ENCODE measurements around the gene GALNT6.

- no peak for TF ChIP-seq EZH2 (IDR thresholded peaks at IDR 0.05)
- TF ChIP-seq CTCF (IDR thresholded peaks at IDR 0.05): no peak
- TF ChIP-seq EZH2phosphoT487 (IDR thresholded peaks at IDR 0.05): no peak
These were observed 16.4 kb upstream of the GALNT6 start for GRCh38 chr12:51407604-51408003.
